OCI-LY7 (cell line): Measurements from ENCODE around the gene PCP2. TPM values are rescaled to one million over a fixed set of nuclear protein-coding genes. Genes with fewer than 3 reads are reported as not detected.

Source experiments
- BruUV-seq: library from RNA; stranded (reverse); fragments of 400-500 nt; replicated peaks from 2 replicates; lab custom pipeline; 2021; lab: Mats Ljungman, UMichigan
- CTCF ChIA-PET: fragments of 300-600 bp; sonication (Branson Sonifier 250); formaldehyde crosslinking; loops from one replicate; lab custom pipeline; 2022; ENCODE audit warnings: antibody characterized with exemption; ENCODE audit not compliant: unreplicated experiment; lab: Charles Lee
- POLR2A ChIA-PET: fragments of 300-600 bp; sonication (Branson Sonifier 250); formaldehyde crosslinking; loops from one replicate; lab custom pipeline; 2022; ENCODE audit warnings: antibody characterized with exemption; lab: Charles Lee
- DNase-seq: peaks from one replicate; pipeline ENCODE4 v3.0.0-alpha.2; 2015; ENCODE audit warnings: low spot score
- H2AFZ ChIP-seq: fragments of 200-600 bp; sonication (generic), shearing (Covaris generic); 2 replicates; pipeline ENCODE4 v1.6.1; 2014; ENCODE audit warnings: mild to moderate bottlenecking, antibody characterized with exemption, low read length, moderate library complexity
- H3K27ac ChIP-seq: fragments of 200-600 bp; sonication (generic); 2 replicates; pipeline ENCODE4 v1.5.1; 2014; ENCODE audit warnings: mixed run types, low read depth, mild to moderate bottlenecking, moderate library complexity, low read length, inconsistent platforms; ENCODE audit not compliant: poor library complexity, severe bottlenecking
- H3K36me3 ChIP-seq: fragments of 200-600 bp; sonication (generic); 2 replicates; pipeline ENCODE4 v1.6.1; 2014; ENCODE audit warnings: mild to moderate bottlenecking, antibody characterized with exemption, low read length, moderate library complexity, mixed read lengths; ENCODE audit not compliant: insufficient read depth
- H3K4me1 ChIP-seq: fragments of 200-600 bp; sonication (generic); 2 replicates; pipeline ENCODE4 v1.5.1; 2014; ENCODE audit warnings: mild to moderate bottlenecking, low read length; ENCODE audit not compliant: insufficient read depth, poor library complexity, severe bottlenecking
- H3K4me2 ChIP-seq: fragments of 200-600 bp; sonication (generic); 2 replicates; pipeline ENCODE4 v1.6.1; 2014; ENCODE audit warnings: mild to moderate bottlenecking, low read length
- H3K4me3 ChIP-seq: fragments of 200-600 bp; sonication (generic); 2 replicates; pipeline ENCODE4 v1.5.1; 2014; ENCODE audit warnings: mild to moderate bottlenecking, low read depth, low read length; ENCODE audit not compliant: poor library complexity, severe bottlenecking
- H3K79me2 ChIP-seq: fragments of 200-600 bp; sonication (generic); 2 replicates; pipeline ENCODE4 v1.6.1; 2016; ENCODE audit warnings: low read depth, mild to moderate bottlenecking, low read length, moderate library complexity, mixed read lengths; ENCODE audit not compliant: insufficient read depth
- H3K9me2 ChIP-seq: fragments of 200-600 bp; sonication (generic); 2 replicates; pipeline ENCODE4 v1.6.1; 2016; ENCODE audit warnings: mild to moderate bottlenecking, low read length, mixed read lengths; ENCODE audit not compliant: insufficient read depth
- H3K9me3 ChIP-seq: fragments of 200-600 bp; sonication (generic); 2 replicates; pipeline ENCODE4 v1.6.1; 2014; ENCODE audit warnings: mild to moderate bottlenecking, mixed run types, low read length, mixed read lengths
- H4K20me1 ChIP-seq: fragments of 200-600 bp; sonication (generic); 2 replicates; pipeline ENCODE4 v1.6.1; 2014; ENCODE audit warnings: mild to moderate bottlenecking, antibody characterized with exemption, low read length, moderate library complexity, mixed read lengths; ENCODE audit not compliant: insufficient read depth
- EZH2phosphoT487 ChIP-seq: fragments of 200-600 bp; sonication (generic); IDR thresholded peaks from 2 replicates; pipeline ENCODE4 v1.6.1; 2018; ENCODE audit warnings: low read depth, borderline replicate concordance, mild to moderate bottlenecking, mixed run types, antibody characterized with exemption, low read length, moderate library complexity, mixed read lengths
- intact Hi-C: fragments of 100-400 bp; cut with micrococcal nuclease; formaldehyde crosslinking; loops from one replicate; pipeline ENCODE4 v1.10.0; 2022; ENCODE audit not compliant: unreplicated experiment
- total RNA-seq, 2 experiments: library from RNA; depleted of rRNA in 1 of 2; stranded (reverse); fragments of >200 nt in 1 of 2; shearing (Covaris generic) in 1 of 2; gene quantifications; 2 replicates each; pipeline ENCODE4 v1.2.3, GENCODE V29; 2014 to 2022
- TF ChIP-seq, protein P1 (sequence below): fragments of 200-600 bp; sonication (generic); conservative IDR thresholded peaks from 2 replicates; pipeline ENCODE4 v1.5.1; 2014; ENCODE audit warnings: mild to moderate bottlenecking, antibody characterized with exemption, low read length, moderate library complexity, mixed read lengths

Gene PCP2
- total RNA-seq, 2 experiments from 2014 or later = 0.82 to 2.0 TPM

- Histone ChIP-seq H3K4me2 (no peak overlapping the region), H4K20me1 (no peaks in the 10 kb centered on the region), H2AFZ (no peak overlapping the region), H3K4me1 (no peaks in the 10 kb centered on the region), H3K36me3 (no peaks in the 10 kb centered on the region), H3K27ac (no peak overlapping the region), H3K9me2 (no peaks in the 10 kb centered on the region), H3K4me3 (no peak overlapping the region), H3K79me2 (no peaks in the 10 kb centered on the region), H3K9me3 (no peaks in the 10 kb centered on the region)
- no TSS peak for BruUV-seq
- no peak for DNase-seq
- ChIA-PET POLR2A (no interaction called here), CTCF (no interaction called here)
- intact Hi-C loops = no loop called here
- TF ChIP-seq EZH2phosphoT487 = no peak
- TF ChIP-seq, protein P1, sequence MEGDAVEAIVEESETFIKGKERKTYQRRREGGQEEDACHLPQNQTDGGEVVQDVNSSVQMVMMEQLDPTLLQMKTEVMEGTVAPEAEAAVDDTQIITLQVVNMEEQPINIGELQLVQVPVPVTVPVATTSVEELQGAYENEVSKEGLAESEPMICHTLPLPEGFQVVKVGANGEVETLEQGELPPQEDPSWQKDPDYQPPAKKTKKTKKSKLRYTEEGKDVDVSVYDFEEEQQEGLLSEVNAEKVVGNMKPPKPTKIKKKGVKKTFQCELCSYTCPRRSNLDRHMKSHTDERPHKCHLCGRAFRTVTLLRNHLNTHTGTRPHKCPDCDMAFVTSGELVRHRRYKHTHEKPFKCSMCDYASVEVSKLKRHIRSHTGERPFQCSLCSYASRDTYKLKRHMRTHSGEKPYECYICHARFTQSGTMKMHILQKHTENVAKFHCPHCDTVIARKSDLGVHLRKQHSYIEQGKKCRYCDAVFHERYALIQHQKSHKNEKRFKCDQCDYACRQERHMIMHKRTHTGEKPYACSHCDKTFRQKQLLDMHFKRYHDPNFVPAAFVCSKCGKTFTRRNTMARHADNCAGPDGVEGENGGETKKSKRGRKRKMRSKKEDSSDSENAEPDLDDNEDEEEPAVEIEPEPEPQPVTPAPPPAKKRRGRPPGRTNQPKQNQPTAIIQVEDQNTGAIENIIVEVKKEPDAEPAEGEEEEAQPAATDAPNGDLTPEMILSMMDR = no peak
Observed at GRCh38 chr19:7607874-7608560, 25.5 kb downstream of the PCP2 start.

- CTCF ChIA-PET = no interaction called here
Observed at GRCh38 chr19:7607212-7607873, 26.2 kb downstream of the PCP2 start.

More at GRCh38 chr19:7607212-7607873, 26.2 kb downstream of the PCP2 start:
- Histone ChIP-seq H4K20me1 (no peaks in the 10 kb centered on the region), H3K9me2 (no peaks in the 10 kb centered on the region), H3K36me3 (no peaks in the 10 kb centered on the region), H3K27ac (no peak overlapping the region), H3K9me3 (no peaks in the 10 kb centered on the region), H3K79me2 (no peaks in the 10 kb centered on the region), H3K4me3 (no peak overlapping the region), H3K4me2 (no peak overlapping the region), H2AFZ (no peak overlapping the region), H3K4me1 (no peaks in the 10 kb centered on the region)
- intact Hi-C loops = no loop called here
- POLR2A ChIA-PET = no interaction called here
- no peak for DNase-seq
- TF ChIP-seq, protein P1 = no peak
- TF ChIP-seq EZH2phosphoT487 = no peak
- no TSS peak for BruUV-seq
